Neural progenitor cell (in vitro differentiated cells): ENCODE measurements around the gene MYO1C.

Experiments used
- EZH2 ChIP-seq: fragments of 200-600 bp; sonication (generic); IDR thresholded peaks from 2 replicates; pipeline ENCODE4 v1.6.1; 2017; ENCODE audit warnings: antibody characterized with exemption, mild to moderate bottlenecking, moderate library complexity
- EZH2phosphoT487 ChIP-seq: fragments of 200-600 bp; sonication (generic); IDR thresholded peaks from 2 replicates; pipeline ENCODE4 v1.6.1; 2017; ENCODE audit warnings: antibody characterized with exemption
- TF ChIP-seq, protein P1 (sequence below): fragments of 200-600 bp; sonication (generic); IDR thresholded peaks from 2 replicates; pipeline ENCODE4 v1.5.1; 2017; ENCODE audit warnings: antibody characterized with exemption, mild to moderate bottlenecking

GRCh38 chr17:1488826-1489270, 3.6 kb downstream of the MYO1C start:
- TF ChIP-seq EZH2 (no peak), EZH2phosphoT487 (no peak)
- TF ChIP-seq, protein P1, sequence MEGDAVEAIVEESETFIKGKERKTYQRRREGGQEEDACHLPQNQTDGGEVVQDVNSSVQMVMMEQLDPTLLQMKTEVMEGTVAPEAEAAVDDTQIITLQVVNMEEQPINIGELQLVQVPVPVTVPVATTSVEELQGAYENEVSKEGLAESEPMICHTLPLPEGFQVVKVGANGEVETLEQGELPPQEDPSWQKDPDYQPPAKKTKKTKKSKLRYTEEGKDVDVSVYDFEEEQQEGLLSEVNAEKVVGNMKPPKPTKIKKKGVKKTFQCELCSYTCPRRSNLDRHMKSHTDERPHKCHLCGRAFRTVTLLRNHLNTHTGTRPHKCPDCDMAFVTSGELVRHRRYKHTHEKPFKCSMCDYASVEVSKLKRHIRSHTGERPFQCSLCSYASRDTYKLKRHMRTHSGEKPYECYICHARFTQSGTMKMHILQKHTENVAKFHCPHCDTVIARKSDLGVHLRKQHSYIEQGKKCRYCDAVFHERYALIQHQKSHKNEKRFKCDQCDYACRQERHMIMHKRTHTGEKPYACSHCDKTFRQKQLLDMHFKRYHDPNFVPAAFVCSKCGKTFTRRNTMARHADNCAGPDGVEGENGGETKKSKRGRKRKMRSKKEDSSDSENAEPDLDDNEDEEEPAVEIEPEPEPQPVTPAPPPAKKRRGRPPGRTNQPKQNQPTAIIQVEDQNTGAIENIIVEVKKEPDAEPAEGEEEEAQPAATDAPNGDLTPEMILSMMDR: no peak
